RCC 7860 (cell line): ENCODE results near the gene IL31RA.
A peak's percentile ranks its signal among the peaks of the same experiment; 100 is the strongest.
"Not testable (repeated sequence)": the region's sequence is repeated elsewhere in the genome, so short reads cannot be mapped to it uniquely, and the experiment has no call there.

Experiments
- DNase-seq: peaks from one replicate; pipeline ENCODE4 v3.0.0-alpha.2; 2015; ENCODE audit warnings: low spot score
- FAIRE-seq: peaks from 2 replicates; lab custom pipeline; 2012; peaks lifted over from hg19 to GRCh38; lab: Jason Lieb, UNC

Gene IL31RA

DNA sequence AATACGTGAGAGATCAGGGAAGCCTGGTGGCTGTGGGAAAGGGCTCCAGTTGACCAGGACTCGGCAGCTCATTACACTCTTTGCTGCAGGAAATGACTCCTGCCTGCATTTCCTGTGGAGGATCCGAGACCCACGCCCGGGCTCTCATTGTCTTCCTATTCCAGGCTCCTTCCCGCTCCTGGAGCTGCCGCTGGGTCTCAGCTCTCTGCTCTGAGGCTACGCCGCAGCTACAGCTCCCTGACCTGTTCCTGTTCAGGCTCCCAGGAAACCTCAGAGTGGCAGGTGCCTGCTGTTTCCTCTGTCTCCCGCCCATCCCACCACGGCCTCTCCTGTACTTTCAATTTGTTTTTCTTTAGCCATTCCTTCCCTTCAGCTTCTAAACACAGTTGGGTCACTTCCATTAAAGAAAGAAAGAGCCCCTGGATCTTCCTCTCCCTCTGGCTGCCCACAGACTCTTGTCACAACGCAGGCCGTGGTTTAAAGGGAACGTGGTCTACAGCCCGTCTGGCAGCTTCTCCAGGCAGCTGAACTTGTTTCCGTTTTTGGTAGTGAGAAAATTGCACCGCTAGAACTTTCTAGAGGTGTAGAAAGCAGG, 72.1 kb downstream of the IL31RA start:
- no peak for DNase-seq
- FAIRE-seq: no peak

DNA sequence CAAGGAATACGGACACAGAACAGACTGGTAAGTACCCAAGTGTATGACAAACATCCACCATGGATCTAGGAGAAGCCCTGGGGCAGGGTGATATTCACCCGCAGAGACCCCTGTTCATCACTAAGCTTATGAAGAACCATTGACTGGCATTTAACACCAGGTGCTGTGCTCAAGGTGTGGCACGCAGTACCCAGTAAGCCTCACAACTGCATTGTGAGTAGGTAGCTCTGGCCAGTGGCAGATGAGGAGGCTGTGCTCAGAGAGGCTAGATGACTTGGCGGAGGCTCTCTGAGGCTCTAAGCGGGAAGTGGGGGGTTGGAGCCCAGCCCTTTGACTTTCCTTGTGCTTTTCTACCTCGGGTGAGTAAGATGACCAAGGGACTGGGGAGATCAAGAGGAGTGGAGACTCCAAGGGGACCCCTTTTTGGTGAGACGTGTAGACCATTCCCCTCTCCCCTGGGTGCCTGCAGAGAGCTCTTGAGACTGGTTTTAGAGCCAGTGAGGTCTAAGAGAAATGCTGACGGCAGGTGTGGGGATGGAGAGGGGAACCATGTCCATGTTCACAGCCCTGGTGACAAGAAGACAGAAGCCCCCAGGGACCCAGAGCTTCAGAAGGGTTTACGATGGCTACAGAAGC, 72.8 kb downstream of the IL31RA start:
- DNase-seq: no peak
- FAIRE-seq: no peak

- FAIRE-seq (no peak), DNase-seq (no peak)
These were observed 73.6 kb downstream of the IL31RA start for GRCh38 chr5:55924744-55925143.

DNA sequence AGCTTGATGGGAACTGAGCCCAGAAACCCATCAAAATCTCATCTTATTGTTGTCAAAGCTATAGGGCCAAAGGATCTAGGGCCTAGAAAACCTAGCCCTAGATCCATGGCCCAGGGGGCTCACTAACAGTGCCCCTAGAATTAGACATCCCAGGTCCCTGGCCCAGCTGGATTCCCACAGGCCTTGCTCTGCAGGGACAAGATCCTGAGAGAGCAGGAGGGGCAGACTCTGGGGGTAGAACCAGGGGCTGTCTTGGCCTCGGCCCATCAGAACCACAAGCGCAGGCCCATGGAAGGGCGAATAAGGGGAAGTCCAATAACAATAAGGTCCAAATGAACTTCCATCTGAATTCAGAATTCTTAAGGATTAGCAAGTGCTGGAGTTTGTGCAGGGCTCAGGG, 74.0 kb downstream of the IL31RA start:
- DNase-seq (no peak), FAIRE-seq (no peak)

DNA sequence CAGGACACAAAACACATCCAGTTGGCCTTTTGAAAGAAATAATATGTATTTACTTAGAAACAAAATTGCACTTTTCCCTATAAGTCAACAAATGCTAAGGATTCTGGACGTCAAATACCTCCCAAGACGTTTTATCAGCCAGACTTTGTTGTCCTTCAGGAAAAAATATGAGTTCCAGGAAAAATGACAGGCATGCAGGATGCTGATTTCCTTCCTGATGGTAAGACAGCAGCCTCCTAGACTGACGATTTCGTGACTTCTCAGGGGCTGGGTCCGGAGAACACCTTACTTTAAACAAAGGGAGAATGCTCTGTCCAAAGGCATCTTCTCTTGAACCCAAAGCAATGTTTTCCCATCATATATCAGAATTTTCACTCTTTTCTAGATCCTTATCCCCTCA, 74.6 kb downstream of the IL31RA start:
- FAIRE-seq: no peak
- DNase-seq: no peak

GRCh38 chr5:55926476-55926875, 75.3 kb downstream of the IL31RA start:
- FAIRE-seq: no peak

GRCh38 chr5:55927861-55928655, 76.9 kb downstream of the IL31RA start:
- DNase-seq (no peak), FAIRE-seq (no peak)

More at GRCh38 chr5:55926476-55926875, 75.3 kb downstream of the IL31RA start:
- no peak for DNase-seq

GRCh38 chr5:55929020-55929799, 78.1 kb downstream of the IL31RA start:
- DNase-seq: no peak
- no peak for FAIRE-seq

GRCh38 chr5:55932700-55933099, 81.5 kb downstream of the IL31RA start:
- FAIRE-seq (no peak), DNase-seq (no peak)

- DNase-seq: no peak
- FAIRE-seq: no peak
These were observed 82.4 kb downstream of the IL31RA start for GRCh38 chr5:55933377-55934114.

DNA sequence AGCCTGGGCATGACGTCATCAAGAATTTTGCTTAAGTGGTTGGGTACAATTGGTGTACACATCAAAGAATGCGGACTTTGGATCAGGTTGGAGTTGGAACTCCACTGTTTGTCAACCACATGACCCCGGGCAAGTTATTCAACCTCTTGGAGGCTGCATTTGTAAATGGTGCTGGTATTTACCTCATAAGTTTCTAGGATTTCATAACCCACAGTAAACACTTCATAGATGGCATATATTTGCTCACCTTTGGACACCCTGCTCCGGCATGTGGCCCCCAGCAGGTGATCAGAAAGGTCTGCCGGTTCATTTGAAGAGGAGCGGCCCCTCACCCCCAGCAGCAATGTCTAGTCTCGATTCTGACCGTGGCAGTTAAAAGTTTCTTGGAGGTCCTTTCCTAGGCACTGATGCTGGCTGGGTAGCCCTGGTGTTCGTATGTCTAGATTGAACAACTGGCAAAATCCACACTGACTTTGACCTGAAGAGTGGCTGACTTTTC, 83.0 kb downstream of the IL31RA start:
- no peak for DNase-seq
- FAIRE-seq: no peak

DNA sequence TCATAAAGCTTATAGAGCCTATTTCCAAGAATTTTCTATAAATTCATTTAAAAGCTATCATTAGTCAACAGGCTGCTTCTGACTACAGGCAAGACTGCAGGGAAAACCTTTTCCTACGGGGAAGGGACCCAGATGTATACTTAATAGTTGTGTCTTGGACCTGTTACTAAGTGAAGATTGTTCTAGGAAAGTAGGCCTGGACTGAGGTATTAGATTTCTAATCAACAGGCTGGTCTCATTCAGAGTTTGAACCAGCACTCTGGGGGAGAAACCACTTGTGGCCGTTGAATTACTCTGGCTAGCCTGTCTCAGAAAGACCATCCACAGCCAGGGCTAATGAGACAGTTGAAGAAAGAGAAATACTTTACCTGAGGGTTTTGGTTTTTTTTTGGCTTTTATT, 83.6 kb downstream of the IL31RA start:
- DNase-seq (no peak), FAIRE-seq (no peak)

DNA sequence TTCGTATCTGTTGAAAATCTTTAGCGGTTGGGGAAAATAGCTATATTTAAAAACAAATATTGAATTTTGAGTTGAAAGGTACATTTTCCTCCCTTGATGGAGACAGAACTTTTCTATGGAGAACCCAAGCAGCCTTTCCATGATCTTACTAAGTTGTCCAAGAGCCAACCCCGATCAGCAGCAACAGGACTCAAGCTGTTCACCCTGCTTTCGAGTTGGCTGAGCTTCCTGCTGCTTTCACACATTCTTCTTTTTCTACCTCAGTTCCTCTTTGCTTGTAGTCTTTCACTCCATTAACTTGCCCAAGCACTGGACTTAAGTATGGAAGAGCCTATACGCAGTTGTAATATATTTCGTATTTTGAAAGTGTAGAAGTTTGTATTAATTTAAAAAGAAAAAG, 84.2 kb downstream of the IL31RA start:
- FAIRE-seq (no peak), DNase-seq (no peak)

DNA sequence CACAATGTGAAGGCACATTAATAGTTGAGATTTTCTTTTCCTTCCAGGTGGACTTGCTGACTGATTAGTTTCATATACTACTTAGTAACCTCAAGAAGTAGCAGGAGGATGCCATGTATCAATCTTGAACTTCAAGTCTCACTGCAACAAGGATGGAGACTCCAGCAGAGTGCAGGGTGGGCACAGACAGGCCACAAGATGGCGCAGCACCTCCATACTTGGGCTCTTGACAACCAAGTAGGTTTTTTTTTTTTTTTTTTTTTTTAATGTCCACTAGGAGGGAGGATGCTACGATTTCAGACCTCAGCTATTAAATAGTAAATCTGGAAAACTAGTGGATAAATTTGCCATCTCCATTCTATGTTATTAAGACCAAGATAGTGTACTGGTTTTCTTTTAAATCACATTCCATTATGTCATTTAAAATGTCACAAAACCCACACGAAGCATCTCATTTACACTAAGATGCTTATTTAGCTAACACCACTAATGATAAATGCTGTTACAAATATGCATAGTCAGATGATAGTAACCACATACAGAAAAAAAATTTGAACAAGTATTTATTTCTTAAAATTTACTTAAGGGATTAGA, 85.0 kb downstream of the IL31RA start:
- peak; percentile 31 for DNase-seq
- peak; percentile 34 for FAIRE-seq

DNA sequence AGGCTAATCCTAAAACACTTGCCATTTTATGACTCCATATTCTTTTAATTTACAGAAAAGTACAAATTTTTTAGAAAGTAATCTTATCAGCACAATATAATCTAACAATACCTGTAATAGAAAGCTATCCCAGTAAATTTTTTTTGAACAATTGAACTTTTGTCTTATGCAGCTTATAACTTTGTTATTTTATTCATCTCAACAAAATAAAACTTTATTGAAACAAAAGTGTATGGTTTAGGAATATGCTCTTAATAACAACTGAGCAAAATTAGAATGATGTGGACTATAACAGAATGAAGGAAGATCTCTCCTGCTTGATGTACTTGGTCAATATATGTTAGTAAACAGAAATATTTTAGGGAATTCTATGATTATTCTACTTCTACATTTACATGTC, 86.4 kb downstream of the IL31RA start:
- not testable (repeated sequence) for FAIRE-seq, DNase-seq

DNA sequence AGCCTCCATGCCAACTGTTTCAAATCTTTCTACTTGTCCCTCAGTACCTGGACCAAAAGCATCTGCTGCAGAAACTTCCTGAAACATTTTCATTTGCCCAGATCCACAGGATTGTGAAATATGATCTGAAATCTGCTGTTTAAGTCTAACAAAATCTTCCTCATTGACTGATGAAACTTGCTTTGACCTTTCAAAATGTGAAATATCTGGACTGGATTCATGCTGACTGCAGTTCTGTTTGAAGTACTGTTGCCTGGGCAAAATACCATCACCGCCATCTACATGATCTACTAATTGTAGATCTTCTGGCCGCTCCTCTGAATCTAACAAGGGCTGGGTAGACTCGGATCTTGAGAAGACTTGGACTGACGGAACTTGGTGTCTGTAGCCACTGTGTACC, 90.0 kb downstream of the IL31RA start:
- DNase-seq, FAIRE-seq: not testable (repeated sequence)

DNA sequence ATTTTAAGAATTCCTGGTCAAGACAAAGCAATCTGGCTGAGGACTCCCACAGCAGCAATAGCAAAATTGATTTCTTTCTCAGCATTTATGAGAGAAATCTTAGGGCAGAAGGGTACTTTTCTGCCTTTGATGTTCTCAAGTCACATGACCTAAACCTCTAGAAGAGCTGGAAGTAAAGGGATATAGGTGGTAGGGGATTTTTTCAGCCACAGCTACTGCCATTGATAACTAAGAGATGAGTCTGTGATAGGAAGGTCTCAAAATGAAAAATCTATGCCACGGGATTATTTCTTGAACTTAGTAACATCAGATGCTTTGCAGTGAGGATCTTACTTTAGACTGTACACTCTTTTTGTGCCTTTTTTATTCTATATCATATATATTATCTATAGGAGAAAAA, 108.1 kb downstream of the IL31RA start:
- no peak for DNase-seq
- no peak for FAIRE-seq

- DNase-seq: no peak
- FAIRE-seq: no peak
These were observed 109.6 kb downstream of the IL31RA start for GRCh38 chr5:55960779-55961178.

- no peak for DNase-seq
- no peak for FAIRE-seq
These were observed 114.4 kb downstream of the IL31RA start for GRCh38 chr5:55965525-55965924.

- FAIRE-seq: no peak
- DNase-seq: no peak
These were observed 115.1 kb downstream of the IL31RA start for GRCh38 chr5:55966284-55966683.
